Right forelimb (tissue), 1 donor: ENCODE results near the gene WNT3.
"Not testable (repeated sequence)": the region's sequence is repeated elsewhere in the genome, so short reads cannot be mapped to it uniquely, and the experiment has no call there.

Experiments
- DNase-seq: peaks from one replicate; pipeline ENCODE4 v3.0.0-alpha.2; 2018

The WNT3 gene

GRCh38 chr17:46812624-46813318 lies 5.7 kb downstream of the WNT3 start:
- DNase-seq, result no peak

GRCh38 chr17:46811978-46812583 lies 6.4 kb downstream of the WNT3 start:
- DNase-seq, result no peak

DNA sequence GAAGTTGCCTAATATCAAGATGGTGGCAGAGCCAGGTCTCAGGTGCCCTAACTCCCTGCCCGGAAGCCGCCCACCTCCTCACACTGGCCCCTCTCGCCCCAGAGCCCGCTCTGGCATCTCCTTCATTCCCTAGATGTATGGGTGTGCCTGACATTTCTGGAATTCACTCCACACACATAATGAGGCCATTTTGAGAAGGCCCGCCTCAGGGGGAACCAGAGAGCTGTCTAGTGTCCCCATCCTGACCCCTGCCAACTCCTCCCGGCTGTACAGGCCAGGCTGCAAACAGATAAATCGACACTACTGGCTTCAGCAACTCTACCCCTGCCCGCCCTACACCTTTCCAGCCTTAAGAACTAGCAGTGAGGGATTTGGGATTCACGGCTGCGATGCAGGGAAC lies 7.7 kb downstream of the WNT3 start:
- no peak for DNase-seq

GRCh38 chr17:46809110-46809571 lies 9.4 kb downstream of the WNT3 start:
- DNase-seq, result no peak

DNA sequence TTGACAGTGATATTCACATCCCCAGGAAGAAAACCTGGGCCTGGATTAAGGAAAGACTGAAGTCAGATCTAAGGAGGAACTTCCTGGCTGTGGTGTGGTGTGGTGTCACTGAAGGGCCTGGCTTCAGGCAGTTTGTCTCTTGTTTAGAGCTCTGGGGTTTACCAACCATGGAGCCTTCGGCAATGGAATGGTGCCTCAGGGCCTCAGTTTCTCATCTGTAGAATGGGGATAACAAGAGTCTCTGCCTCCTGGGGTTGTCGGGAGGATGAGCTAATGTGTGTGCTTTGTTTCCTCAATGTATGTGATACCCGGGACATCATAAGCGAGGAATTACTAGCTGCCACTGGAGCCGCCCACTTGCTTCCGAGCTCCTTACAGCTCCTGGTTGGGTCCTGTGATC lies 12.7 kb downstream of the WNT3 start:
- no peak for DNase-seq

GRCh38 chr17:46803544-46803943 lies 14.9 kb downstream of the WNT3 start:
- no peak for DNase-seq

GRCh38 chr17:46802800-46803199 lies 15.7 kb downstream of the WNT3 start:
- no peak for DNase-seq

- DNase-seq, result no peak
Observed at GRCh38 chr17:46800573-46800972, 17.9 kb downstream of the WNT3 start.

DNA sequence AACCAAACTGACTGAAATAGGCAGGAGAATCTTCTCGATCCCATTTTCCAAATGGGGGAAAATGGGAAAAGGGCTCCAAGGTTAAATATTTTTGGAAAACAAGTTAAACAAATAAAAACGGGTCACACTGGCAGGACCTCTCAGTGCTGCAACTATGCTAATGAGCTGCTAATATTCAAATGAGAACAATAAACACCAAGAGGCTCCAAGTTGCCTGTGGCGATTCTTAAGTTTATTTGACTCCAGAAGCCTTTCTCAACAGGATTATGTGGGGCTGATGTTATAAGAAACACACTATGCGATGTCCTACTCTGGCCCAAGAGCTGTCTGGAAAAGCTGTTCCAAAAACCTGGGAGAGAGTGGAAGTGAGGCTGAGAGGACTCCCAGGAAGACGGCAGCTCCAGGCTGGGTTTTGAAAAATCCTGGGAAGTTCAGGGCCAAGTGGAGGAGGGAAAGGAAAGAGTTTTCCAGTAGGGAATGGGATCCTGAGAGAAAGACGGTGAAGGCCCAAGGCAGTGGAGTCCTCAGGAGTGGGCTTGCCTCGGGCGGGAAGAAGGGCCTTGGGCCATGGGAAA lies 21.4 kb downstream of the WNT3 start:
- no peak for DNase-seq

DNA sequence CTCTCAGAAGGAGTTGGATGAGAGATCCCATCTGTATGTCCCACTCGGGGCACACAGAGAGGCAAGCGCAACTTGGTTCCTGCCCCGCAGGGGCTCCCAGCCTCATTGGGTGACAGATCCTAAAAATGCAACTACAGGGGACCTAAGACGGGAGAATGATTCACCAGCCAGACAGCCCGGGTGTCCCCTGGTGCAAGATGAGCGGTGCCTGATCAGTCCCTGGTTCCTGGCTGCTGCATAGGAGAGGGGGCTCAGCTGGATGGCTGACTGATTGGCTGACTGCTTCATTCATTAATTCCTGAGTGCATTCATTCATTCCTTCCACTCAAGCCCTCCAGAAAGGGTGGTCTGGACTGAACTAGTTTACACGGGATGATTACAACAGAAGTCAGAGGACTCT lies 22.0 kb downstream of the WNT3 start:
- DNase-seq, result no peak

GRCh38 chr17:46796084-46796483 lies 22.4 kb downstream of the WNT3 start:
- DNase-seq, result no peak

DNA sequence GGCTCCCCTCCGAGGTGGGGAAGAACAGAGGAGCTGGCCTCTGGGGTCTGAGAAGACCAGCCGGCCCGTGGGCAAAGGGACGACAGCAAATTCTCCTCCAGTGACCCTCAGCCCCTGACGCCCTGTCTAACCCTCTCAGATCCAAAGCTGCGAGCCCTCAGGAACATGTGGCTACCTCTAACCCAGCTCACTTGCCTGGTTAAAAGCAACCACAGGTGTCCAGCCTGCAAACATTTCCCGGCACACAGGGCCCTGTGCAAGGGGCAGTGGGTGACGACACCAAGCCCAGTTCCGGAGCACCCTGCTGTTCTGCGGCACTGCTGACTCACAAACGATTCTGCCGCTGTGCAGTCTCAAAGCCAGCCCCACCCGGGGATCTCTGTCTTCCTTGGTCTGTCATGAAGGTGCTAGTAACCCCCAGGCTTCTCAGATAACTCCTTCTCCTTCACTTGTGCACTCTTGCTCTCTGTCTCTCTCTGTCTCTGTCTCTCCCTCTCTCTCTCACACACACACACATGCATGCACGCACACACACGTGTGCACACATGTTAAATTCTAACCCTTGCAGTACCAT lies 23.0 kb downstream of the WNT3 start:
- DNase-seq, result no peak

- no peak for DNase-seq
Observed at GRCh38 chr17:46794318-46794717, 24.2 kb downstream of the WNT3 start.

GRCh38 chr17:46793541-46793940 lies 25.0 kb downstream of the WNT3 start:
- DNase-seq, result no peak

DNA sequence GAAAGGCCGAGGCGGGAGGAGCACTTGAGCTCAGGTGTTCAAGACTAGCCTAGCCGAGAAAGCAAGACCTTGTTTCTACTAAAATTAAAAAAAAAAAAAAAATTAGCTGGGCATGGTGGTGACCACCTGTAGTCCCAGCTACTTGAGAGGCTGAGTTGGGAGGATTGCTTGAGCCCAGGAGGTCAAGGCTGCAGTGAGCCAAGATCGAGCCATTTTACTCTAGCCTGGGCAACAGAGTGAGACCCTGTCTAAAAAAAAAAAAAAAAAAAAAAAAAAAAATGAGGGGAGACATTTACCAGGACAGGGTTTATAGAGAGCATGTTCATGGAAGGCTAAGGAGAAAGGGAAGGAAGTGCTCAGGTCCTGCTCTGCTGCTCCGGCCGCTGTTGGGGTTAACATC lies 25.5 kb downstream of the WNT3 start:
- not testable (repeated sequence) for DNase-seq

DNA sequence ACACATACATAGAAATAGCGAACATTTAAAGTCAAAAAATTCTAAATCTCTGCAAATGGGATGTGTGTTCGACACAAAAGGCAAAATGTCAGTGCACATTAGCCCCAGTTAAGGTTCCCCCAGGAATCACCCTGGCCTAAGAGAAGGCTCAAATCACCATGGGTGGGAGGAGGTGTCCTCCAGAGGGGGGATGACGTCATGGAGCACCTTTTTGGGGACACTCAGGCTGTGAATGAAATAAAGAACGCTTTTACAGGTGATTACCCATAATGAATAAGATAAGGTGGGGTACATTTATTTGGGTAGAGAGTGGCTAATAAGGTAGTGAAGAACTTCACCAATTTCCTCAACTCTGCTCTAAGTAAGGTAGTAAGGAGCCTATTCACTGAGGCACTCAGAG lies 26.4 kb downstream of the WNT3 start:
- DNase-seq, result no peak

DNA sequence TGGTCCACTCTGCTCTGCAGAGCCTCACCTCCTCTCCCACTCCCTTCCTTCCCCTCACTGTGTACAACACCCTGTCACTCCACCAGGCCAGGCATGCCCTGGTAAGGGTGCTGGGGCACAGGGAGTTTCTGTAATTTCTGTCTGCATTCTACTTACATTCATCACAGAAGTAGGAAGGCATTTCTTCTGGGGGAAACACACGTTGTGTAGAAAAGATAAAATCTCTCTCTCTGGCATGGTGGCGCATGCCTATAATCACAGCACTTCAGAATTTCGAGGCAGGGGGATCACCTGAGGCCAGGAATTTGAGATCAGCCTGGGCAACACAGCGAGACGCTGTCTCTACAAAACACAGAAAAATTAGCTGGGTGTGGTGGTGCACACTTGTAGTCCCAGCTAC lies 27.0 kb downstream of the WNT3 start:
- no peak for DNase-seq

DNA sequence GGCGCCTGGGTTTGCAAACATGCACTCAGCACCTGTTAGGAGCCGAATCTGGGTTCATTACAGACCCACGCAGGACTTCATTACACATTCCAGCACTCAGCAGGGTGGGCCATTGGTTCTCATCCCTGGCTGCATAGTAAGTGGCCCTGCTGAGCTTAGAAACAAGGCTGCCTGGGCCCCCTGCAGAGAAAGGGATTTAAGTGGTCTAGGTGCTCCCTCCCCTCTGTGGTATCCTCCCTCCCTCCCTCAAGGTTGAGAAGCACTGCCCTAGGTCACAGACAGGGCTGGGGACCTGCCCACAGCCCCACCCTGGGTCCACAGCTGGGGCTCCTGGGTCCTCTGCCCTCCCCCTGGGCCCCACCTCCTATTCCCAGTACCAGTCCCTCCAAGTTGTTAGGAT lies 28.3 kb downstream of the WNT3 start:
- no peak for DNase-seq

DNA sequence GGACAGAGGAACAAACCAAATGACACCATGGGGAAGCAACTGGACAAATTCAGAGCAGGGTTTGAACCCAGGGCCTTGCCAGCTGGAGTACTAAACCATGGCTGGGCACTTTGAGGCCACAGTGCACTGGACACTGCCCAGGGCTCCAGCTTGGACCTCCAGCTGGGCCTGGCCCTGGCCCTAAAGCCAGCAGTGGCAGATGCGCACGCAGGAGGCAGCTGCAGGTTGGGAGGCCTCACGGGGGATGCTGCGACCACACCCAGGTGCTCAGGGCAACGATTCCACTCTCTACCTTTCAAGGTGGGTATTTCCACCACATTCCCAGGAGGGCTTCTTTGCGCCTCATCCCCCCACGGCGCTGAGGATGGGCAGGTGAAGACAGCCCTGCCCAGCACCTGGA lies 28.9 kb downstream of the WNT3 start:
- DNase-seq, result no peak

DNA sequence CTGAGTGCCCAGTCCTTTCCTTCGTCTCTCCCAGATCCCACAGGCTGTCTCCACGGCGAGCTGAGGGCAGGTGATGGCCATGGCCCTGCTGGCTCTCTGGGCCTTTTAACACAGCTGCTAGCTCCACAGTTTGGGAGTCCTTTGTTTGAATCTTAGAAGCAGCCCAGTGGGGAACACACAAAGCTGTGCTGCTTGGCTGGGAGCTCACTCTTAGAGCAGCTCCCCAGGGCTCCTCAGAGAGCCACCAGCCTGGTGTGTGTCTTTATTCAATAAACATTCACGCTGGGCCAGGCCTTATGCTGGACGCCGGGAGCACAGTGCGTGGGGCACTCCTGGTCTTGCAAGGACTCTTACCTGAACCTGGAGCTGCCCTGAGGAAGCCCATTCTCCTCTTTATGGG lies 29.7 kb downstream of the WNT3 start:
- DNase-seq, result no peak

- DNase-seq, result no peak
Observed at GRCh38 chr17:46788300-46788699, 30.2 kb downstream of the WNT3 start.

DNA sequence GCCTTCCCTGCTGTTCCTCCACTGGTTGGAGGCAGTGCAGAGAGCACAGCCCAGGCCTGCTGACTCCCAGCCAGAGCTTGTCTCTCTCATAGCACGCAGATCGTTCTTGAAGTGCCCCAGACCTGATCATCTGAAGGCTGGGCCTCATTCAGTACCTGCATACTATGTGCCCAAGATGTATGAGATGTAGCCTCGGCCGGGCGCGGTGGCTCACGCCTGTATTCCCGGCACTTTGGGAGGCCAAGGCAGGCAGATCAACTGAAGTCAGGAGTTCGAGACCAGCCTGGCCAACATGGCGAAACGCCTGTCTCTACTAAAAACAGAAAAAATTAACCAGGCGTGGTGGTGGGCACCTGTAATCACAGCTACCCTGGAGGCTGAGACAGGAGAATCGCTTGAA lies 31.0 kb downstream of the WNT3 start:
- DNase-seq, result no peak

DNA sequence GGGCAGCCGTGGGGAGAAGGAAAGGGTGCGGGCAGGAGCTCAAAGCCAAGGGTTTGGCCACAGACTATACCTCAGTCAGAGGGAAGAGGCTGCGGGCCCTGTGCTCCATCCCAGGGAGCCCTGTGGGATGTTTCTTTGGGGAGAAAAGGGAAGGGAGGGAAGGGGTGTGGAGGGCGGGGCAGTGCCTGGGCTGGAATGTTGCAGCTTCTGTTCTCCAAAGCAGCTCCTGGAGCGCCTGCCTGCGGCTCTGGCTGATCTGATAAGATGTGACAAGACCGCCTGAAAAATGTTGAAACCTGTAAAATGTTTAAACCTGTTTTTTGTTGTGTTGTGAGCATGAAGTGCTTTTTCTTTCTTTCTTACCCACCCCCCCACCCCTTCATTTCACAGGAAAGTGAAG lies 32.8 kb downstream of the WNT3 start:
- no peak for DNase-seq

DNA sequence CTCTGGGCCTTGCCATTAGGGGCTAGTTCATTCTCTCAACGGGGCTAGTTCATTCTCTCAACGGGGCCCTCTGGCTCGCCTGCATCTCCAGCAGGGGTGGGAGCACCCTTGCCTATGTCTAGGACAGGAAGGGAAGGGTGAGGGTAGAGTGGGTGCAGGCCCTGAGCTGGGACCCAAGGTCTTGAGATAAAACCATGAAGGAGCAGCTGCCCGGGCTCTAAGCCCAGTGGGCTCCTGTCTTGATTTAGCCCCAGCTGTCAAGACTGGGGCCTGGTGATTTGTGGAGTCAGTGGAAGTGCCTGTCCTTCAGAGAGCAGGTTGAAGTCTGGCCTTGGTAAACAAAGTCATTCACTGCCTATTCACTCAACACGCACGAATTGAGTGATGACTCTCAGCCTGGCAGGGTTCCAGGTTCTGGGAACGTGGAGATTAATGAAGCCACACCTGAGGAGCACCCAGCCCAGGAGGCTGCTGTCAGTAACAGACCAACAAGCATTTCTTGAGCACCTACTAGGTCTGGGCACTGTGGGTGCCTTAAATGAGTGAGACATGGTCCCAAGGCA lies 35.4 kb downstream of the WNT3 start:
- DNase-seq, result no peak
